A673 (cell line): ENCODE measurements around the gene TCEA2. TPM values are rescaled to one million over a fixed set of nuclear protein-coding genes. Genes with fewer than 3 reads are reported as not detected.

ENCODE experiments used
- BruUV-seq: library from RNA; stranded (reverse); fragments of 400-500 nt; replicated peaks from 2 replicates; lab custom pipeline; 2021; lab: Mats Ljungman, UMichigan
- CTCF ChIA-PET: fragments of 300-600 bp; sonication (Branson Sonifier 250); formaldehyde crosslinking; loops from one replicate; lab custom pipeline; 2022; ENCODE audit warnings: antibody characterized with exemption; lab: Charles Lee
- POLR2A ChIA-PET: fragments of 300-600 bp; sonication (Branson Sonifier 250); formaldehyde crosslinking; loops from one replicate; lab custom pipeline; 2022; ENCODE audit warnings: antibody characterized with exemption; ENCODE audit not compliant: low non-redundant PET; lab: Charles Lee
- DNase-seq: peaks from one replicate; pipeline ENCODE4 v3.0.0-alpha.2; 2015; ENCODE audit warnings: low spot score
- H3K27ac ChIP-seq: fragments of 200-600 bp; sonication (generic); 2 replicates; pipeline ENCODE4 v1.5.1; 2016; ENCODE audit warnings: mixed run types, low read depth, mild to moderate bottlenecking, mixed read lengths, antibody characterized with exemption, low read length; ENCODE audit not compliant: poor library complexity, severe bottlenecking
- H3K27me3 ChIP-seq: fragments of 200-600 bp; sonication (generic); replicated peaks from 2 replicates; pipeline ENCODE4 v1.6.1; 2017; ENCODE audit warnings: mixed run types, low read depth, mild to moderate bottlenecking, mixed read lengths, antibody characterized with exemption, low read length; ENCODE audit not compliant: insufficient read depth, poor library complexity
- H3K36me3 ChIP-seq: fragments of 200-600 bp; sonication (generic); 2 replicates; pipeline ENCODE4 v1.6.1; 2016; ENCODE audit warnings: mixed run types, mild to moderate bottlenecking, mixed read lengths, antibody characterized with exemption, low read length; ENCODE audit not compliant: insufficient read depth, poor library complexity, severe bottlenecking
- H3K4me1 ChIP-seq: fragments of 200-600 bp; sonication (generic); 2 replicates; pipeline ENCODE4 v1.6.1; 2017; ENCODE audit warnings: mixed run types, mild to moderate bottlenecking, mixed read lengths, antibody characterized with exemption, low read length; ENCODE audit not compliant: insufficient read depth, poor library complexity, severe bottlenecking
- H3K4me3 ChIP-seq: fragments of 200-600 bp; sonication (generic); 2 replicates; pipeline ENCODE4 v1.5.1; 2016; ENCODE audit warnings: low read depth, mixed run types, mild to moderate bottlenecking, mixed read lengths, low read length; ENCODE audit not compliant: poor library complexity, severe bottlenecking
- H3K9me3 ChIP-seq: fragments of 200-600 bp; sonication (generic); 2 replicates; pipeline ENCODE4 v1.6.1; 2016; ENCODE audit warnings: mixed run types, low read depth, mild to moderate bottlenecking, mixed read lengths, antibody characterized with exemption, low read length; ENCODE audit not compliant: poor library complexity, severe bottlenecking
- CTCF ChIP-seq: fragments of 300-800, 200-600 bp; sonication (generic); conservative IDR thresholded peaks from 2 replicates; pipeline ENCODE4 v1.5.1; 2017; ENCODE audit warnings: low read depth, mild to moderate bottlenecking, antibody characterized with exemption, low read length, moderate library complexity, mixed read lengths
- EZH2 ChIP-seq: fragments of 200-600 bp; sonication (generic); IDR thresholded peaks from 2 replicates; pipeline ENCODE4 v1.6.1; 2017; ENCODE audit warnings: borderline replicate concordance, low read depth, mild to moderate bottlenecking, mixed read lengths, antibody characterized with exemption, low read length; ENCODE audit not compliant: poor library complexity, severe bottlenecking
- intact Hi-C: fragments of 100-400 bp; cut with micrococcal nuclease; formaldehyde crosslinking; loops from one replicate; pipeline ENCODE4 v1.10.0; 2022; ENCODE audit not compliant: unreplicated experiment
- total RNA-seq: library from RNA; stranded (reverse); gene quantifications from 2 replicates; pipeline ENCODE4 v1.2.3, GENCODE V29; 2021

Gene TCEA2
- total RNA-seq, 1 experiment from 2014 or later: 35.0 TPM

GRCh38 chr20:64035933-64036345, 27.1 kb upstream of the TCEA2 start, which contains the start of gene C20orf204:
C20orf204 (plus strand) TSS chr20:64036182; CDS start chr20:64036324, 142 bp downstream.
- CTCF ChIA-PET: no interaction called here
- no peak for DNase-seq
- no TSS peak for BruUV-seq
- intact Hi-C loops: no loop called here
- H3K4me3 ChIP-seq: no peak within 1 kb of the TSS
- POLR2A ChIA-PET: no interaction called here
- H3K4me1 ChIP-seq: peaks cover 8% of the 10 kb centered on the region
- peaks cover 35% of the 10 kb centered on the region for H3K27me3 ChIP-seq
- TF ChIP-seq CTCF (no peak), EZH2 (no peak)
- H3K9me3 ChIP-seq: no peaks in the 10 kb centered on the region
- no peaks in the 10 kb centered on the region for H3K36me3 ChIP-seq
- no peak within 1 kb of the TSS for H3K27ac ChIP-seq

- H3K4me3 ChIP-seq: no peak overlapping the region
- no peaks in the 10 kb centered on the region for H3K36me3 ChIP-seq
- TF ChIP-seq CTCF (no peak), EZH2 (no peak)
- peaks cover 8% of the 10 kb centered on the region for H3K4me1 ChIP-seq
- peaks cover 41% of the 10 kb centered on the region for H3K27me3 ChIP-seq
- no peak overlapping the region for H3K27ac ChIP-seq
- intact Hi-C loops: no loop called here
- BruUV-seq: no TSS peak
- CTCF ChIA-PET: no interaction called here
- POLR2A ChIA-PET: no interaction called here
- DNase-seq: no peak
- no peaks in the 10 kb centered on the region for H3K9me3 ChIP-seq
Observed at GRCh38 chr20:64036346-64037198, 26.4 kb upstream of the TCEA2 start.

GRCh38 chr20:64037199-64037497, 25.9 kb upstream of the TCEA2 start:
- intact Hi-C loops: no loop called here
- H3K27me3 ChIP-seq: peaks cover 46% of the 10 kb centered on the region
- POLR2A ChIA-PET: no interaction called here
- no peak for DNase-seq
- CTCF ChIA-PET: no interaction called here
- H3K27ac ChIP-seq: no peak overlapping the region
- H3K4me3 ChIP-seq: no peak overlapping the region
- peaks cover 14% of the 10 kb centered on the region for H3K4me1 ChIP-seq
- no peaks in the 10 kb centered on the region for H3K36me3 ChIP-seq
- H3K9me3 ChIP-seq: no peaks in the 10 kb centered on the region
- TF ChIP-seq CTCF: no peak
- TF ChIP-seq EZH2: no peak
- BruUV-seq: no TSS peak
